GM21723 (cell line): Measurements from ENCODE around the gene ENTPD3.
A peak's percentile ranks its signal among the peaks of the same experiment; 100 is the strongest.
"Not testable (repeated sequence)": the region's sequence is repeated elsewhere in the genome, so short reads cannot be mapped to it uniquely, and the experiment has no call there.

Experiments used
- ATAC-seq: cut with Tn5 transposase; IDR thresholded peaks from one replicate; pipeline ENCODE4 v1.9.1; 2021; ENCODE audit warnings: mild to moderate bottlenecking, moderate library complexity; ENCODE audit not compliant: unreplicated experiment

The ENTPD3 gene

GRCh38 chr3:40458473-40458872, 71.5 kb downstream of the ENTPD3 start:
- no peak for ATAC-seq

GRCh38 chr3:40460481-40460880, 73.5 kb downstream of the ENTPD3 start:
- ATAC-seq, result not testable (repeated sequence)

- no peak for ATAC-seq
Observed at GRCh38 chr3:40461161-40461560, 74.2 kb downstream of the ENTPD3 start.

- not testable (repeated sequence) for ATAC-seq
Observed at GRCh38 chr3:40462838-40463237, 75.9 kb downstream of the ENTPD3 start.

GRCh38 chr3:40463579-40463978, 76.6 kb downstream of the ENTPD3 start:
- no peak for ATAC-seq

GRCh38 chr3:40464339-40465110, 77.5 kb downstream of the ENTPD3 start:
- ATAC-seq, result no peak

GRCh38 chr3:40465111-40465407, 78.1 kb downstream of the ENTPD3 start:
- ATAC-seq, result no peak

GRCh38 chr3:40465456-40465855, 78.5 kb downstream of the ENTPD3 start:
- ATAC-seq, result no peak

GRCh38 chr3:40468018-40468417, 81.0 kb downstream of the ENTPD3 start:
- no peak for ATAC-seq

GRCh38 chr3:40470701-40471100, 83.7 kb downstream of the ENTPD3 start:
- ATAC-seq, result no peak

- peak; percentile 87 for ATAC-seq
Observed at GRCh38 chr3:40476478-40477470, 89.8 kb downstream of the ENTPD3 start, which contains the start of gene ZNF619. TSS of gene ZNF619 (plus strand) at chr3:40477122. CDS start at chr3:40477980, 858 bp downstream.

GRCh38 chr3:40477666-40478065, 90.7 kb downstream of the ENTPD3 start:
- peak; percentile 17 for ATAC-seq
